Thyroid gland (tissue), 4 donors: Measurements from ENCODE around the gene ADAD2.

Experiments
- CTCF ChIP-seq, 6 experiments: fragments of 200-600 bp in 3 of 6; fragments of 450-650 bp in 3 of 6; sonication (generic) in 3 of 6; IDR thresholded peaks; one replicate each; pipeline ENCODE4 v1.5.1; 2016 to 2019; ENCODE audit warnings: antibody characterized with exemption in 6 of 6, mild to moderate bottlenecking in 2 of 6, inconsistent platforms in 1 of 6, moderate library complexity in 1 of 6
- POLR2A ChIP-seq, 2 donors: fragments of 450-650 bp; IDR thresholded peaks; one replicate each; pipeline ENCODE4 v1.6.1; 2017; ENCODE audit warnings: antibody characterized with exemption in 2 of 2, mild to moderate bottlenecking in 2 of 2, moderate library complexity in 1 of 2

GRCh38 chr16:84226026-84226425, 35.1 kb downstream of the ADAD2 start:
- TF ChIP-seq CTCF (IDR thresholded peaks at IDR 0.05) = no peak
- TF ChIP-seq POLR2A (IDR thresholded peaks at IDR 0.05) = no peak
